CD4-positive, alpha-beta T cell (primary cell): ENCODE results near the gene SMIM35. TPM values are rescaled to one million over a fixed set of nuclear protein-coding genes. Genes with fewer than 3 reads are reported as not detected.
A peak's percentile ranks its signal among the peaks of the same experiment; 100 is the strongest.

ENCODE experiments used
- ATAC-seq: fragments of 200-7000 bp; cut with Tn5 transposase; one replicate; pipeline ENCODE4 v1.10.0; 2022; ENCODE audit warnings: mild to moderate bottlenecking; ENCODE audit not compliant: poor library complexity
- CTCF ChIA-PET: fragments of 350-600 bp; sonication (Branson Sonifier 250); formaldehyde crosslinking; loops from one replicate; lab custom pipeline; 2021; ENCODE audit warnings: antibody characterized with exemption, inconsistent platforms; lab: Charles Lee
- POLR2A ChIA-PET: fragments of 350-600 bp; sonication (Branson Sonifier 250); formaldehyde crosslinking; loops from one replicate; lab custom pipeline; 2021; ENCODE audit warnings: antibody characterized with exemption, inconsistent platforms; lab: Charles Lee
- DNase-seq, 14 experiments: peaks; one replicate each; pipeline ENCODE4 v3.0.0-alpha.2; 2013 to 2020; ENCODE audit warnings: mixed read lengths in 2 of 14
- H3K27ac ChIP-seq, 2 donors: one replicate each; pipeline versions ENCODE4 v1.5.1 to v1.7.0; 2013; ENCODE audit warnings: low read length in 2 of 2, low read depth in 1 of 2, mild to moderate bottlenecking in 1 of 2
- H3K27me3 ChIP-seq, 2 experiments: 1 replicate in 1 of 2; 2 replicates in 1 of 2; pipeline versions ENCODE4 v1.6.1 to v1.7.0; 2013; ENCODE audit warnings: low read length in 2 of 2, control low read depth in 1 of 2, mild to moderate bottlenecking in 1 of 2, moderate library complexity in 1 of 2; ENCODE audit not compliant: insufficient read depth in 2 of 2, control insufficient read depth in 1 of 2
- H3K36me3 ChIP-seq: one replicate; pipeline ENCODE4 v1.6.1; 2013; ENCODE audit warnings: low read length, control low read depth; ENCODE audit not compliant: insufficient read depth
- H3K4me1 ChIP-seq: one replicate; pipeline ENCODE4 v1.6.1; 2013; ENCODE audit warnings: low read length, control low read depth; ENCODE audit not compliant: insufficient read depth
- H3K4me3 ChIP-seq: one replicate; pipeline ENCODE4 v1.5.1; 2013; ENCODE audit warnings: mild to moderate bottlenecking, low read length, moderate library complexity
- H3K9me3 ChIP-seq, 2 experiments: 1 replicate in 1 of 2; 2 replicates in 1 of 2; pipeline versions ENCODE4 v1.6.1 to v1.7.0; 2013; ENCODE audit warnings: low read length in 2 of 2, mild to moderate bottlenecking in 2 of 2, control low read depth in 1 of 2, moderate library complexity in 1 of 2; ENCODE audit not compliant: control insufficient read depth in 1 of 2, insufficient read depth in 1 of 2
- H3K27ac Mint-ChIP-seq: one replicate; pipeline ENCODE4 v1.8.0; 2020; ENCODE audit warnings: mixed read lengths
- H3K27me3 Mint-ChIP-seq: one replicate; pipeline ENCODE4 v1.8.0; 2021; ENCODE audit warnings: mixed read lengths
- H3K36me3 Mint-ChIP-seq: one replicate; pipeline ENCODE4 v1.8.0; 2021; ENCODE audit warnings: low read depth, mixed read lengths
- H3K4me1 Mint-ChIP-seq: one replicate; pipeline ENCODE4 v1.8.0; 2021; ENCODE audit warnings: low read depth, mixed read lengths
- H3K4me3 Mint-ChIP-seq: one replicate; pipeline ENCODE4 v1.8.0; 2020; ENCODE audit warnings: mild to moderate bottlenecking, mixed read lengths
- H3K9me3 Mint-ChIP-seq: one replicate; pipeline ENCODE4 v1.8.0; 2020; ENCODE audit warnings: mixed read lengths
- CTCF ChIP-seq: fragments of 200-600 bp; IDR thresholded peaks from one replicate; pipeline ENCODE4 v1.8.0; 2022; ENCODE audit warnings: antibody characterized with exemption, mild to moderate bottlenecking
- intact Hi-C, 2 experiments: fragments of 100-400 bp; cut with DNase I in 1 of 2; cut with micrococcal nuclease in 1 of 2; formaldehyde crosslinking; loops; one replicate each; pipeline versions ENCODE4 v1.15.1 to v1.9.0; 2023 to 2025; cut with DNase I, micrococcal nuclease
- total RNA-seq, 174 experiments: library from RNA in 2 of 174; stranded (reverse) in 2 of 174; gene quantifications; one replicate each; pipeline ENCODE4 v1.2.3 and lab custom pipeline; 2021 to 2026

The SMIM35 gene
- total RNA-seq, 2 experiments from 2014 or later = 0.06 to 0.08 TPM

GRCh38 chr11:117976445-117976844, 110.3 kb downstream of the SMIM35 start:
- TF ChIP-seq CTCF = no peak
- ChIA-PET CTCF (interaction anchor here (1.7 kb wide), 1 partner anchor 26 kb away, joined by 6 read pairs; no protein-coding TSS in a partner anchor), POLR2A (interaction anchor here (0.7 to 24.2 kb wide), 4 partner anchors 10 to 69 kb away, joined by 3 to 392 read pairs (median 44); partner anchors contain the start of gene IL10RA)
- H3K4me1 ChIP-seq = peaks cover 76% of the 10 kb centered on the region
- DNase-seq = peak in 1 of 14 experiments; percentile 26
- no peak overlapping the region for H3K4me3 ChIP-seq
- ATAC-seq = no peak
- H3K4me1 Mint-ChIP-seq = peaks cover 84% of the 10 kb centered on the region
- H3K4me3 Mint-ChIP-seq = peak overlapping the region; percentile 4
- peak overlapping the region; percentile 81 for H3K27ac Mint-ChIP-seq
- no peaks in the 10 kb centered on the region for H3K36me3 ChIP-seq
- H3K27ac ChIP-seq = no peak overlapping the region
- H3K27me3 Mint-ChIP-seq = no peaks in the 10 kb centered on the region
- no peaks in the 10 kb centered on the region for H3K9me3 Mint-ChIP-seq
- H3K36me3 Mint-ChIP-seq = no peaks in the 10 kb centered on the region
- intact Hi-C loops = no loop called here
- H3K27me3 ChIP-seq = no peaks in the 10 kb centered on the region
- H3K9me3 ChIP-seq = peaks cover 0 to 3% of the 10 kb centered on the region in 2 experiments

- intact Hi-C loops = loop anchor here in 1 of 2 experiments (2.0 kb wide), 1 partner anchor 15 kb away; no protein-coding TSS in a partner anchor
- Mint-ChIP-seq H3K9me3 (no peaks in the 10 kb centered on the region), H3K27me3 (no peaks in the 10 kb centered on the region), H3K4me1 (peaks cover 93% of the 10 kb centered on the region), H3K27ac (peak overlapping the region; percentile 34), H3K4me3 (peak overlapping the region; percentile 52), H3K36me3 (no peaks in the 10 kb centered on the region)
- no peak overlapping the region for H3K27ac ChIP-seq
- no peak for DNase-seq
- TF ChIP-seq CTCF = no peak
- no peaks in the 10 kb centered on the region for H3K27me3 ChIP-seq
- H3K4me3 ChIP-seq = no peak overlapping the region
- ChIA-PET POLR2A (interaction anchor here (0.9 to 1.4 kb wide), 2 partner anchors 22 to 23 kb away, joined by 3 to 6 read pairs; no protein-coding TSS in a partner anchor), CTCF (interaction anchor here (1.6 to 2.9 kb wide), 2 partner anchors 12 to 27 kb away, joined by 6 read pairs; partner anchors contain the start of gene IL10RA)
- no peaks in the 10 kb centered on the region for H3K36me3 ChIP-seq
- ATAC-seq = no peak
- H3K4me1 ChIP-seq = peaks cover 81% of the 10 kb centered on the region
- H3K9me3 ChIP-seq = peaks cover 0 to 3% of the 10 kb centered on the region in 2 experiments
These were observed 113.3 kb downstream of the SMIM35 start for GRCh38 chr11:117973503-117973860.

GRCh38 chr11:117972629-117973502, 113.9 kb downstream of the SMIM35 start:
- Mint-ChIP-seq H3K4me1 (peaks cover 92% of the 10 kb centered on the region), H3K4me3 (peak overlapping the region; percentile 52), H3K27ac (peak overlapping the region; percentile 34), H3K9me3 (no peaks in the 10 kb centered on the region), H3K36me3 (no peaks in the 10 kb centered on the region), H3K27me3 (no peaks in the 10 kb centered on the region)
- Histone ChIP-seq H3K9me3 (no peaks in the 10 kb centered on the region), H3K4me1 (peaks cover 76% of the 10 kb centered on the region), H3K36me3 (no peaks in the 10 kb centered on the region), H3K27me3 (no peaks in the 10 kb centered on the region), H3K27ac (peak overlapping the region in 1 of 2 donors; percentile 20), H3K4me3 (no peak overlapping the region)
- intact Hi-C loops = loop anchor here in 1 of 2 experiments (2.0 kb wide), 1 partner anchor 14 kb away; no protein-coding TSS in a partner anchor
- CTCF ChIA-PET = interaction anchor here (1.6 to 2.9 kb wide), 2 partner anchors 13 to 26 kb away, joined by 6 read pairs; partner anchors contain the start of gene IL10RA
- DNase-seq (peak in 1 of 14 experiments; percentile 25), ATAC-seq (no peak)
- TF ChIP-seq CTCF = no peak
- POLR2A ChIA-PET = interaction anchor here (0.6 to 1.4 kb wide), 4 partner anchors 20 to 24 kb away, joined by 3 to 6 read pairs (median 4); no protein-coding TSS in a partner anchor
